Measurements from ENCODE around the gene MARK2.

DNA sequence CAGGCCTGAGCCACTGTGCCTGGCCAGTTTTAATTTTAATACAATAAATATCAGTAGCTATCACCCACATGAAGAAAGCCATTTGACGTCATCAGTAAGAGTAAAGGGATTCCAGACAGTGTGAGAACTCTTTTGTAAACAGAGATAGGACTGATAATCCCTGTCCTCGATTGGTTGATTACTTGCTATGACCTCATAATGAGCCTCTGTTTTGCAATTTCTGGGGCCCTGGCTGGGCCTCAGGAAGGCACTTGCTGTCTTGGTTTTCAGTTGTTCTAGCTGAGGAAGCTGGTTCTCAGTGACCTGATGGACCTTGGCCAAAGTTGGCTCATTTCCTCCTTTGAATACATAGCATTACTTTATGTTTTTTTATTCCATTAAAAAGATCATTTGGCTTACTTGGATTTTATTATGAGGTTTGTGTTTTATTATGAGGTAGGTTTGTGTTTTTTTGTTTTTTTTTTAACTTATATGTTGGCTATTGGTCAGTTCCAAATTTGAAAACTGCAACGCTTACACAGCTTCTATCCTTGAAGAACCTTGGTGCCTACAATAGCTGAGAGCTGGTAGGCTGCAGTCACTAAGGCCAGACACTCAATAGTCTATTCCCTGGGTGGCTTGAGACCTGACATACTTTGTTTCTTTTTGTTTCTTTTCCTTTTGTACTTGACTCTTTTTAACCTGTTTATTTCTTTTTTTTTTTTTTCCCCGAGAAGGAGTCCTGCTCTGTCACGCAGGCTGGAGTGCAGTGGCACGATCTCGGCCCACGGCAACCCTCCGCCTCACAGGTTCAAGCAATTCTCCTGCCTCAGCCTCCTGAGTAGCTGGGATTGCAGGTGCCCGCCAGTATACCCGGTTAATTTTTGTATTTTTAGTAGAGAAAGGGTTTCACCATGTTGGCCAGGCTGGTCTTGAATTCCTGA lies 20.0 kb downstream of the MARK2 start:
- TF ChIP-seq, protein P1, sequence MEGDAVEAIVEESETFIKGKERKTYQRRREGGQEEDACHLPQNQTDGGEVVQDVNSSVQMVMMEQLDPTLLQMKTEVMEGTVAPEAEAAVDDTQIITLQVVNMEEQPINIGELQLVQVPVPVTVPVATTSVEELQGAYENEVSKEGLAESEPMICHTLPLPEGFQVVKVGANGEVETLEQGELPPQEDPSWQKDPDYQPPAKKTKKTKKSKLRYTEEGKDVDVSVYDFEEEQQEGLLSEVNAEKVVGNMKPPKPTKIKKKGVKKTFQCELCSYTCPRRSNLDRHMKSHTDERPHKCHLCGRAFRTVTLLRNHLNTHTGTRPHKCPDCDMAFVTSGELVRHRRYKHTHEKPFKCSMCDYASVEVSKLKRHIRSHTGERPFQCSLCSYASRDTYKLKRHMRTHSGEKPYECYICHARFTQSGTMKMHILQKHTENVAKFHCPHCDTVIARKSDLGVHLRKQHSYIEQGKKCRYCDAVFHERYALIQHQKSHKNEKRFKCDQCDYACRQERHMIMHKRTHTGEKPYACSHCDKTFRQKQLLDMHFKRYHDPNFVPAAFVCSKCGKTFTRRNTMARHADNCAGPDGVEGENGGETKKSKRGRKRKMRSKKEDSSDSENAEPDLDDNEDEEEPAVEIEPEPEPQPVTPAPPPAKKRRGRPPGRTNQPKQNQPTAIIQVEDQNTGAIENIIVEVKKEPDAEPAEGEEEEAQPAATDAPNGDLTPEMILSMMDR (IDR thresholded peaks at IDR 0.05): no peak
- TF ChIP-seq POLR2A (IDR thresholded peaks at IDR 0.05): no peak

Data from esophagus squamous epithelium (tissue), 4 donors.